CD4-positive, alpha-beta T cell treated with Interleukin-6 at 100 ng/mL for 8 hours (primary cell): ENCODE results near the gene ABLIM1.

Experiments used
- DNase-seq: peaks from one replicate; pipeline ENCODE4 v3.0.0-alpha.2; 2020; ENCODE audit warnings: mixed read lengths, low spot score

The ABLIM1 gene

DNA sequence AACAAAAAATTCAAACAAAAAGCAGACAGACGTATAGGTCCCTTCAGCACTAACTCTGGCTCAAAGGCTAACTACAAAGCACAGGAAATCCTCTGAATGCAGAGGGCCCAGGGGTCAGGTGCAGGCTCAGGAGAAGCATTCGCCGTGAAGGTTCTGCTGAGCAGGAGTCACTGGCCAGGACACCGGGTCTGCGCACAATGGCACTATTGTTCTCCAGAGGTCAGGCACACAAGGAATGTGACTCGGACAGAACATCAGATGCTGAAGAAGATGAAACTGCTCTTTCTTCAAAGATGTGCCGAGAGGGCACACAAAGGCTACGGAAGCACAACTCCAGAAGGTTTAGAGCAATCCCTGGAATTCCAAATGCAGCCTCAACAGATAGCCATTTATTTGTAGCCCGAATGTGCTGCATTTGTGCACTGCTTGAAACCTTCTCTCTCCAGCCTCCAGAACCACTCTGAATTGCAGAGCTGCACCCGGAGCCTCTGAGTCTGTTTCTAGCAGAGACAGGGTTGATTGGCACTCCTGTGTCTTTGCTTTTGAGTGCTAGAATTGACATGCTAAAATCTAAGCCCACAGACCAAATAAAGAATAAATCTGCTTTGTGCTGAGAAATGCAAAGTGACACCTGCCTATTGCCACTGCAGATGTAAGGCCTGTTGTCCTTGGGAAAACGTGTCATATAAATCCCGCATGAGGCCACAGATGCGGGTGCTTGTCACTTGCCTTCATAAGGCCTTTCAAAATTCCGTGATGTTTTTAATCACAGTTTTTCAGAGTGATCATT is 168.4 kb downstream of the ABLIM1 start:
- DNase-seq: no peak

- no peak for DNase-seq
Observed at GRCh38 chr10:114487815-114488536, 170.1 kb downstream of the ABLIM1 start.

DNA sequence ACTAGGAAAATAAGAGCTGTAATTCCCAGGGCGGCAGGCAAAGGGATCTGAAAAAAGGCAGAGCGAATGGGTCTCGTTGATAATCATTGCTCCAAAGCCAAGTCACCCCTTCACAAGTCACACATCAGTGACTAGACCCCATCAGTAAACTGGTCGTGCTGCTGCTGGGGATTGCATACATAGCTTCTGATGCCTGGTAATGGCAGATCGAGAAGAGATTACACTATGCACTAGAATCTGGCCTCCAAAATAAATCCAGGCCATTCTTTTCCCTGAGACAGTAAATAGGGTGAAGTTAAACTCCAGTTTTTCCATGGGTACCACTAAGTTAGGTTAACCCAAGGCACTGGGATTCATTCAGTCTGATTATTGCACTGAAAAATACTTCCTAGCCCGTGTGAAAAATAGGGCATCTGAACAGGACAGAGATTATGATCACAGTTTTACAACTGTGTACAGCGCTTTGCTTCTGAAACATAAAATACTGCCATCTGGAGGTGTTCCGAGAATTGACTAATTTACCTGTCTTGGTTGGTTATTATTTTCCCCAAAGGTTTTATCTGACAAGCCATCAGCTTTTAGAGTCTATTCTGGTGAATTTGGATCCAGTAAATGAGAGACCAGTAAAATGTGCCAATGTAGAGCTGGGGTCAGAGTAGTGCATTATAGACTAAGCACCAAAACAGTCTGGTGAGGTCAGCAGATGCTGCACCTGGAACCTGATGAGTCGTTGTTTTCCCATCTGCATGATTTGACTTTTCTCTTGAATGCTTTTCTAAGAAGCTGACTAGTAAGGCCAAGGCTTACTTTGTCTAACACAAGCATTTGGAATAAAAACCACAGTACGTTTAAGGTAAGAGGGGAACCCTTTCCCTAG is 170.9 kb downstream of the ABLIM1 start:
- DNase-seq: no peak

GRCh38 chr10:114485696-114486400 is 172.2 kb downstream of the ABLIM1 start:
- DNase-seq: no peak

- DNase-seq: no peak
Observed at GRCh38 chr10:114483575-114483974, 174.5 kb downstream of the ABLIM1 start.

DNA sequence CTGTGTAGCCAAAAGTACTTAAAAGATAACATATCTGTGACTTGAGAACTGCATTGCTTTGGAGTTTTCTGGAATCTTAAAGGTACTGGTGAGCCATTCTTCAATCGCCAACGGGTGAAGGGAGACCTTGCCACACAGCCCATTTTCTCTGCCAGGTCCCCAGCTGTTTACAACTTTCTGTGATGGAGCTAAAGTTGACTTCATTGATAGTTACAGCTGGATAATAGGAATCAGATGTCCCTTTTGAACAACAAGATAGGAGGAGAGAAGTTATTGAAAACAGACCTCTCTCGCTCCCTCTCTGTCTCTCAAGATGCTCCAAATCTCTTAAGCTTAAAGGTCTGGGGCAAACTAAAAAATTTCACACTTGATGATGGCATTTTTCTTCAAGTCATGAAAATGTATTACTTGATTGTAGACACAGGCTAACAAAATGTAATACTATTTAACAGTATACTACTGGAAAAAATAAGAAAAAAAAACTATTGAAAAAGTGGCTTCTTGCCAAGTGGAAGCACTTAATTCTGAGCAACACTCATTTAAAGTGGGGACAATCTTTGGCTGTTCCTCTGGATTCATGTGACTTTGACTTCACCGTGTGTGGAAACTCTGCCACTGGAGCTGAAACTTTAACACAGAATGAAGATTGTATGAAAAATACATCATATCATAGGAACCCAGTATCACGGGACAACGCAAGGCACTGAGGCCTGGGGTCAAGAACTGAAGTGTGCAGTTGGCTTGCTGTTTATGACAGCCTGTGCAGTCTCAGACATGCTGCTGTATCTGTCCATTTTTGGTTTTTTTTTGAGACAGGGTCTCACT is 175.4 kb downstream of the ABLIM1 start:
- DNase-seq: no peak

DNA sequence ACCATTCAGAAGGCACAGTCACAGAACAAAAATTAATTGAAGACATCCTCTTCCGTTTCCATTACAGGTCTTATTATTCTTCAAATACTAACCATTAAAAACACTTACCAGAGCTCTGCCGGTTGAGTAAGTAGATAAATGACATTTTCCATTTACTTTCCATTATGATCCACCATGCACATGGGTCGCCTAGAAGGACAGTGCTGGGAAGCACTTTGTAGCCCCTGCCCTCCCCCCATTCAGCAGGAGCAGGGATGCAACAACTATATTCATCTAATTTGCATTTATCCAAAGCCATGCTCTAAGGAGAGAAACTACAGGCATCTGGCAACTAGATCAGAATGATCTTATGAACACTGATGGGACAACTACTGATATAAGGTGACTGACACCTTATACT is 177.0 kb downstream of the ABLIM1 start:
- DNase-seq: no peak

DNA sequence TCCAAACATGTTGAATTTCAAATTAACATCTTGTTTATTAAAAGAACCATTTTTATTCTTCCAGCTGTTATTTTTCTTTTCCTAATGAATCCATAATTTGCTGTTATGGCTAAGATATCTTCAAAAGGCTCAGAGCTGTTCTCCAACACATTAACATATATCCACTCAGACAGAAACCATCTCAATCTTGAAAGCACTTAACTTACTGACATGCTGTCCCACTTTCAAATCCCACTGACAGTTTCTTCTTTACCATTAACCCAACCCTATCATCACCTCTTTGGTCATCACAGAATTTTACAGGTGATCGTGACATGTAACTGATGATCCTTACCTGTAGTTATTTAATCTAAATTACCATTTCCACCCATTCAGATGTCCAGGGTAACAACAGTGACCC is 178.2 kb downstream of the ABLIM1 start:
- DNase-seq: no peak

DNA sequence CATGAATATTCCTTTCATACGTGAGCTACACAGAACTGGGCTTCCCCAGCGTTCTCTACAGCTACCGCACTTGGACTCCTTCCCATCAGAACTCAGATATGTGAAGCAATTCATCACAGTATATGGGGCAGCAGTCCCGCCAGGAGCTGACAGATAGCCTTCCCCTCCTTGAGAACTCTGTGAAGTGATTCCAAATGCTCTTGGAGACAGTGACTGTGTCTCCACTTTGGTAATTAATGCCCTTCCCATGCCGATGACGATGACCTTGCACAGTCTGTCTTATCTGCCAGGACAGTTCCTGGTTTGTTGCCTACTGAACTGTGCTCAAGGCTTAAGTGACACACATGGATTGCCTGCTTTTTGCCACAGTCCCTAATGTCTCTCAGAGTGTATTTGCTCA is 178.8 kb downstream of the ABLIM1 start:
- no peak for DNase-seq

DNA sequence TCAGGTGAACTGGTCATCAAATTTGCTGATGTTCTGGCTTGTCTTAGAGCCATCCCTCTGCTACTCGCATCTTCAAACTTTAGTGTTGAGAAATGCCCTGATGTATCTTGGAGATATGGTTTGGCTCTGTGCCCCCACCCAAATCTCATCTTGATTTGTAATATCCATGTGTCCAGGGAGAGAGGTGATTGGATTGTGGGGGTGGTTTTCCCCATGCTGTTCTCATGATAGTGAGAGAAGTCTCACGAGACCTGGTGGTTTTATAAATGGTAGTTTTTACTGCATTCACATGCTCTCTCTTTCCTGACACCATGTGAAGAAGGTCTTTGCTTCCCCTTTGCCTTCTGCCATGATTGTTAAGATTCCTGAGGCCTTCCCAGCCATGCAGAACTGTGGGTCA is 179.8 kb downstream of the ABLIM1 start:
- DNase-seq: no peak

GRCh38 chr10:114477285-114477684 is 180.8 kb downstream of the ABLIM1 start:
- no peak for DNase-seq

DNA sequence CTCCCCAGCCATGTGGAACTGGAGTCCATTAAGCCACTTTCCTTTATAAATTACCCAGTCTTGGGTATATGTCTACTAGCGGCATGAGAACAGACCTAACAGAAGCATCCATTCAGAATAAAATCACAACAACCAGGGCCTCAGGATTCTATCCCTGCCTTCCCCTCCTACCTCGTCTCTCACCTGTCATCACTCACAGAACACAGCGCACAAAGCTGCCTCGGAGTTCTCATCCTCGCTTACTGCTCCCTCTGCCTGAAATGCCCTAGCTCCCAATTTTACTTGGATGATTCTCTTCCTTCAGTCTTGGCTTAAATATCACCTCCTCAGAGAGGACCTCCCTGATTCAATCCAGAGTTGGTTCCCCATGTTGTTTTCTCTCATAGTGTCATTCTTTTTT is 183.1 kb downstream of the ABLIM1 start:
- DNase-seq: no peak

- no peak for DNase-seq
Observed at GRCh38 chr10:114473776-114474175, 184.3 kb downstream of the ABLIM1 start.

DNA sequence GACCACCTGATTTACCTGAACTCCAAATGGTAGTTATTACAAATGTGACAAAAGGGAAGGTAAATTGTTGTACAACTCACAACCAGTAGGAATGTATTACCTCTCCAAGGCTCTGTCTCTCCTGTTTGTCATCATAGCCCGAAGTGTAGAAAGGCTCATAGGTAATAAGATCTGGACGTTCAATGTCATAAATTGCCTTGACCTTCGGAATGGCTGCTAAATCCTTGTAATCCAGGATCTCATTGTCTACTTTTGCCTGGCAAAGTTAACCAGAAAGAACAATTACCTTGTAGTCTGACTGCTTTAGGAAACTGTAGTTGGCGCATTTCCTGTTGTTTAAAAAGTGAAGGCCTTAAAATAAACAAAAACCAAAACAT is 185.2 kb downstream of the ABLIM1 start:
- no peak for DNase-seq

DNA sequence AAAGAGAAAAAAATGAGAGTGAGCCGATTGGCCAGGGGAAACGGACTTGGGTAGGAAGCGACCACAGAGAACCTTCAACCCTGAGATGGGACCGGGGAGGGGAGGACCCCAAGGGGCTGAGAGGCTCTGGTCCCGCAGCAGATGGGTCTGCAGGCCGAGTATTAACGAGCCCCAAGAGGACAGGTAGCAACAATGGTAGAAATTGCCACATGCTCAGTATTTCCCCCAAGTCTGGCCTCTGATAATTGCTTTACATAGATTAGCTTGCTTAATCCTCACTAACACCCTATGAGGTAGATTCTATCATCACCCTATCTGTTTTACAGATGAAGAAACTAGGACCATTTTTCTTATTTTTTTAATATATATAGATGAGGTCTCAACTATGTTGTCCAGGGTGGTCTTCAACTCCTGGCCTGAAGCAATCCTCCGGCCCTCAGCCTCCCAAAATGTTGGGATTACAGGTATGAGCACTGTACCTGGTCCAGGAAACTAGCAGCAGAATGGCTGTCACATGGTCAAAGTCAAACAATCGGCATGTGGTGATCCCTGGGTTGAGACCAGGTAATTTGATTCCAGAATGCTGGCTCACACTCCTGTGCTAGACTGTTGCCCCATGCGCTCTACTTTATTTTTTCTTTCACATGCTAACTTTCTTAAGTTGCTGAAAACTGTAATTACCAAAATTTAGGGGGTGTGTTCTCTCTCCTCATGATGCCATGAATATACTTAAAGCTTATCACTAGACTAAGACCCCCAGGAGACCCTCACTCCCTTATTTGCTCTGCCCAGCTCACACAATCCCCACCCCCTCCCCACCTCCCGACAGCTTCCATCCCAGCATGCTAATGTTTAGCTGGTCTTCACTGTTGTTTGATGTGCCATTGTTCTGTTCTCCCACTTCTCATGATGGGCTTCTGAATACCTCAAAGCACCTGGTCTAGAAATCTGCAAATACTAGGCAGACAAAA is 185.9 kb downstream of the ABLIM1 start:
- no peak for DNase-seq

DNA sequence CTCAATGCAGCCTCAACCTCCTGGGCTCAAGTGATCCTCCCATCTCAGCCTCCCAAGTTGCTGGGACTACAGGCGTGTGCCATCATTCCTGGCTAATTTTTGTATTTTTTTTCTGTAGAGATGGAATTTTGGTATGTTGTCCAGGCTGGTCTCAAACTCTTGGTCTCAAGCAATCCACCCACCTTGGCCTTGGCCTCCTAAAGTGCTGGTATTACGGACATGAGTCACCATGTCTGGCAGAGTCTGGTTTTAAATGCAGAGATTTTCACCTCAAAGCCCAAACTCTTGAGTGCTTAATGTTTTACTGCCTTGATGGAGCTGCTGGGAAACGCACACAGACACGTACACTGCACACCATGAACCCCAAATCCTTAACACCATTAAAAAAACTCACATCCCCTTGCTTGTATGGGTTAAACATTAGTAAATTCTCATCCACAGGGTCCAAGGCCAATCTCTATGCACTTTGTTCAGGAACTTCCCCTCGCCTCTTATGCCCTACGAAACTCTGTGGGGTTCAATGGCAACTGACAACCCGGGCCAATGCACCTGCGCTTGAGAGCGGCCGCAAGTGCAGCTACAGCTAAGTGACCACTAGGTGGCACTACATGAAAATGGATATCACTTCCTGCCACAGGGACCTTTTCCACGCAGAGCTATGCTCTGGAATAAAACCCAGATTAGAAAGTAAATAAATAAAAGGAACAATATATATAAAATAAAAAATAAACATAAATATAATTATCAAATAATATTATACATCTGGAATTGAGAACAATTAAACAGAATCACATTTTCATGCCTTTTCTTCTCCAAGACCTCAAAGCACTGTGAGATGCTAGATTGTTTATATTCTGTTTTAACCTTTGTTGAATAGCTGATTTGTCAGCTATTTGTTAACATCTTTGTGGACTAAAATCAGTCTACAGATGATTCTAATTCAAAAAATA is 186.8 kb downstream of the ABLIM1 start:
- peak; percentile 76 for DNase-seq

- no peak for DNase-seq
Observed at GRCh38 chr10:114470361-114470760, 187.7 kb downstream of the ABLIM1 start.

DNA sequence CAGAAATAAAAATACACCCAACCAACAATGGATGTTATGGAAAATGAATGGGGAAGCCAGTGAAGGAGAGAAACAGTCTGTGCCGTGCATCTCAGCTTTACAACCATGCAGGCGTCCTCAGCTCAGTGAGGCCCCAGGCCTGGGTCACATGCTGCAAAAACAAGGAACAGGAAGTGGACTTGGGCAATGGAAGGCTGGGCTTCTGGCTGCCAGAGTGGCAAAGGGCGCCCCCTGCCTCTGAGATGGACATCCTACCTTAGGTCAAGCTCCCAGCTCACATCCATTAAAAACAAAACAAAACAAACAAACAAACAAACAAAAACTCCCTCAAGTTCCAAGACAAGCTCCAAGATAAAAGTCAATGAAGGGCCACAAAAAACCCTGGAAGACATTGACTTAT is 199.1 kb downstream of the ABLIM1 start:
- no peak for DNase-seq
